PC-3 (cell line): ENCODE data around the gene CYB5R4.

Experiments used
- EZH2phosphoT487 ChIP-seq: fragments of 300-600 bp; sonication (generic); IDR thresholded peaks from 2 replicates; pipeline ENCODE4 v1.6.1; 2018; ENCODE audit warnings: mild to moderate bottlenecking, antibody characterized with exemption, low read length, borderline replicate concordance
- TF ChIP-seq, protein P1 (sequence below): fragments of 300-600 bp; sonication (generic); conservative IDR thresholded peaks from 2 replicates; pipeline ENCODE4 v1.5.1; 2017; ENCODE audit warnings: antibody characterized with exemption, low read depth, mild to moderate bottlenecking, low read length

- no peak for TF ChIP-seq EZH2phosphoT487
- TF ChIP-seq, protein P1, sequence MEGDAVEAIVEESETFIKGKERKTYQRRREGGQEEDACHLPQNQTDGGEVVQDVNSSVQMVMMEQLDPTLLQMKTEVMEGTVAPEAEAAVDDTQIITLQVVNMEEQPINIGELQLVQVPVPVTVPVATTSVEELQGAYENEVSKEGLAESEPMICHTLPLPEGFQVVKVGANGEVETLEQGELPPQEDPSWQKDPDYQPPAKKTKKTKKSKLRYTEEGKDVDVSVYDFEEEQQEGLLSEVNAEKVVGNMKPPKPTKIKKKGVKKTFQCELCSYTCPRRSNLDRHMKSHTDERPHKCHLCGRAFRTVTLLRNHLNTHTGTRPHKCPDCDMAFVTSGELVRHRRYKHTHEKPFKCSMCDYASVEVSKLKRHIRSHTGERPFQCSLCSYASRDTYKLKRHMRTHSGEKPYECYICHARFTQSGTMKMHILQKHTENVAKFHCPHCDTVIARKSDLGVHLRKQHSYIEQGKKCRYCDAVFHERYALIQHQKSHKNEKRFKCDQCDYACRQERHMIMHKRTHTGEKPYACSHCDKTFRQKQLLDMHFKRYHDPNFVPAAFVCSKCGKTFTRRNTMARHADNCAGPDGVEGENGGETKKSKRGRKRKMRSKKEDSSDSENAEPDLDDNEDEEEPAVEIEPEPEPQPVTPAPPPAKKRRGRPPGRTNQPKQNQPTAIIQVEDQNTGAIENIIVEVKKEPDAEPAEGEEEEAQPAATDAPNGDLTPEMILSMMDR, result no peak
Measured at GRCh38 chr6:83824388-83824801, 35.1 kb upstream of the CYB5R4 start.
